ENCODE data around the gene PKP4. TPM values are rescaled to one million over a fixed set of nuclear protein-coding genes. Genes with fewer than 3 reads are reported as not detected.

The PKP4 gene
- total and polyA plus RNA-seq, 9 donors = 22.8 to 31.1 (median 24.8) TPM

GRCh38 chr2:158656492-158657229, 199.9 kb downstream of the PKP4 start:
- H3K27me3 ChIP-seq (ENCODE audit: control insufficient read depth, insufficient read depth, low read length) = no peaks in the 10 kb centered on the region
- H3K36me3 ChIP-seq (ENCODE audit: control insufficient read depth, insufficient read depth, low read length) = peaks cover 17% of the 10 kb centered on the region
- H3K27ac ChIP-seq (ENCODE audit: low read length) = no peak overlapping the region
- WGBS (ENCODE audit: insufficient coverage) = 88% methylated on average over 7 of the region's 10 CpGs
- peaks cover 17% of the 10 kb centered on the region for H3K4me1 ChIP-seq (ENCODE audit: control insufficient read depth, insufficient read depth, low read length)
- no peaks in the 10 kb centered on the region for H3K9me3 ChIP-seq (replicated peaks; ENCODE audit: control insufficient read depth, low read depth, low read length)
- H3K4me3 ChIP-seq (ENCODE audit: low read length) = no peak overlapping the region
- DNase-seq = peak; percentile 48

- Histone ChIP-seq H3K4me3 (ENCODE audit: low read length) (no peak overlapping the region), H3K36me3 (ENCODE audit: control insufficient read depth, insufficient read depth, low read length) (peaks cover 26% of the 10 kb centered on the region), H3K27me3 (ENCODE audit: control insufficient read depth, insufficient read depth, low read length) (no peaks in the 10 kb centered on the region), H3K4me1 (ENCODE audit: control insufficient read depth, insufficient read depth, low read length) (peaks cover 17% of the 10 kb centered on the region), H3K27ac (ENCODE audit: low read length) (no peak overlapping the region), H3K9me3 (replicated peaks; ENCODE audit: control insufficient read depth, low read depth, low read length) (no peaks in the 10 kb centered on the region)
- WGBS (ENCODE audit: insufficient coverage) = no CpG with 5 or more reads among the region's 2 CpGs
- peak; percentile 80 for DNase-seq
These were observed 201.6 kb downstream of the PKP4 start for GRCh38 chr2:158658396-158658795.

DNA sequence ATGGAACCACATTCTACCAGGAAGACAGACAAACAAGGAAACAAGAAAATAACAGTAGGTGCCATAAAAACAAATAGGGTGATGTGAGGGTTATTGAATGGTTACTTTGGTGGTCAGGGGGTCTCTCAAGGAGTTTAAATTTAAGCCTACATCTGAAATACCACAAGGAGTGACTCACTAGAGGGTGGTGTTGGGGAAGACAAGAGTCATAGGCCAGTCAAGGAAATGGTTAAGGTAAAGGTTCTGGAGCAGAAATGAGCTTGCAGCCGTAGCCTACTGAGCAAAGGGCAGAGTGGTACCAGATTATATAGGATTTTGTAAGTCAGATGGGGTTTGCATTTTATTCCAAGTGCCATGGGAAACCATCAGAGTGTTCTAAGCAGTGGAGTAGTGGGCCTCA, 202.7 kb downstream of the PKP4 start:
- peaks cover 36% of the 10 kb centered on the region for H3K36me3 ChIP-seq (ENCODE audit: control insufficient read depth, insufficient read depth, low read length)
- H3K27ac ChIP-seq (ENCODE audit: low read length) = no peak overlapping the region
- no peaks in the 10 kb centered on the region for H3K9me3 ChIP-seq (replicated peaks; ENCODE audit: control insufficient read depth, low read depth, low read length)
- DNase-seq = no peak
- 67% methylated on average over 1 of the region's 1 CpG for WGBS (ENCODE audit: insufficient coverage)
- no peaks in the 10 kb centered on the region for H3K27me3 ChIP-seq (ENCODE audit: control insufficient read depth, insufficient read depth, low read length)
- no peak overlapping the region for H3K4me3 ChIP-seq (ENCODE audit: low read length)
- peaks cover 17% of the 10 kb centered on the region for H3K4me1 ChIP-seq (ENCODE audit: control insufficient read depth, insufficient read depth, low read length)

- Histone ChIP-seq H3K27me3 (ENCODE audit: control insufficient read depth, insufficient read depth, low read length) (no peaks in the 10 kb centered on the region), H3K4me1 (ENCODE audit: control insufficient read depth, insufficient read depth, low read length) (peaks cover 14% of the 10 kb centered on the region), H3K27ac (ENCODE audit: low read length) (no peak overlapping the region), H3K36me3 (ENCODE audit: control insufficient read depth, insufficient read depth, low read length) (peaks cover 37% of the 10 kb centered on the region), H3K4me3 (ENCODE audit: low read length) (no peak overlapping the region), H3K9me3 (replicated peaks; ENCODE audit: control insufficient read depth, low read depth, low read length) (no peaks in the 10 kb centered on the region)
- DNase-seq = no peak
- WGBS (ENCODE audit: insufficient coverage) = 97% methylated on average over 14 of the region's 14 CpGs
These were observed 204.5 kb downstream of the PKP4 start for GRCh38 chr2:158661231-158661630.

DNA sequence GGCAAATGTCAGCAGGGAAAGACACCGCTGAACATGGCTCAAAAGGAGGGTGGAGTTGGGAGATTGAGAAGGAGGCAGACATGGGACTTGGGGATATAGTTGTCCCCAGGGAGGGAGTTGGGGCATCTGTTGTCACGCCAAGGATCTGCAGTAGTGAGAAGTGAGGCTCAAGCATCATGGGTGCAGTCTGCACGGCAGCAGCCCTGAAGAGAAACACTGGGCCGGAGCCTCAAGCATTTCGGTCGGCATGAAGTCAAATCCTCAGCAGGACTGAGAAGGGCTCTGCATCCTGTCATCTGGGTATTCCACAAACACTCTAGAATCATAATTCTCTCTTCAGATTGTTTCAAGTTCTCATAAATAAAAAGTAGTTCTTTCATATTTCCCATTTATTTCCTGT, 205.7 kb downstream of the PKP4 start:
- peaks cover 40% of the 10 kb centered on the region for H3K36me3 ChIP-seq (ENCODE audit: control insufficient read depth, insufficient read depth, low read length)
- no peak for DNase-seq
- peaks cover 11% of the 10 kb centered on the region for H3K4me1 ChIP-seq (ENCODE audit: control insufficient read depth, insufficient read depth, low read length)
- H3K27me3 ChIP-seq (ENCODE audit: control insufficient read depth, insufficient read depth, low read length) = no peaks in the 10 kb centered on the region
- WGBS (ENCODE audit: insufficient coverage) = 85% methylated on average over 2 of the region's 6 CpGs
- H3K9me3 ChIP-seq (replicated peaks; ENCODE audit: control insufficient read depth, low read depth, low read length) = no peaks in the 10 kb centered on the region
- no peak overlapping the region for H3K27ac ChIP-seq (ENCODE audit: low read length)
- H3K4me3 ChIP-seq (ENCODE audit: low read length) = no peak overlapping the region

DNA sequence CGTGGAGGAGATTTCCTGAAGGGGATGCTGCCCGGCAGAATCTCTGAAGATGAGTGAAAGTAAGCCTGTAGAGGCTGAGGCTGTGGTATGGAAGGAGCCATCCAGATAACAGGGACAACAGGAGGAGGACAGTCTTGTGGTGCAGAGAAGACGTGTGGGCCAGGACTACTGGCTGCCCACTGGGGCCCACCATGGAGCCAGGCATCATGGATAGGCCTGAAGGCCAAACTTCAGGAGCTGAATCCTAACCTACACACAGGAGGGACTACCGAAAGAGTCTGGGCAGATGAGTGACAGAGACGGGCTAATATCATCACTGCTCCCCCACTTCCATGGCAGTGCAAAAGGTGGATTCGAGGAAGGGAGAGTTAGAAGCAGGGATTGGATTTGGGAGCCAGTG, 207.0 kb downstream of the PKP4 start:
- Histone ChIP-seq H3K4me1 (ENCODE audit: control insufficient read depth, insufficient read depth, low read length) (peaks cover 13% of the 10 kb centered on the region), H3K27me3 (ENCODE audit: control insufficient read depth, insufficient read depth, low read length) (no peaks in the 10 kb centered on the region), H3K4me3 (ENCODE audit: low read length) (no peak overlapping the region), H3K36me3 (ENCODE audit: control insufficient read depth, insufficient read depth, low read length) (peaks cover 39% of the 10 kb centered on the region), H3K27ac (ENCODE audit: low read length) (no peak overlapping the region), H3K9me3 (replicated peaks; ENCODE audit: control insufficient read depth, low read depth, low read length) (no peaks in the 10 kb centered on the region)
- WGBS (ENCODE audit: insufficient coverage) = 84% methylated on average over 3 of the region's 6 CpGs
- DNase-seq = no peak

DNA sequence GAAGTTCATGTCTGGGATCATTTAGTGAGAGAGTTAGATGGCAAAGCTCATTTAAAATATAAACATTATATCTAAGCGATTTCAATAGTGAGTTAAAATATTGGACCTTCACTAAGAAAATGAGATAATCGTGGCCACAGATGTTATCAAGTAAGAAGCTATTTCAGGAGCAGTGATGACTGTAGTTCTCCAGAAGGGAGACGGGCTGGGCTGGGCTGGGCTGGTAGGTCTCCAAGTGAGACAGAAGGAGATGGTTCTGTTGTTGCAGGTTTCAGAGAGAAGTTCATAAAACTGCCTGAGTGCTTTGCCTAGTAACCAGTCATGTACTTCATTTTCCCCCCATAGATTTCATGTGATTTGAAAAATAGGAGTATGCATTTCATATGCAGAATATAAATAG, 208.2 kb downstream of the PKP4 start:
- Histone ChIP-seq H3K4me3 (ENCODE audit: low read length) (no peak overlapping the region), H3K4me1 (ENCODE audit: control insufficient read depth, insufficient read depth, low read length) (peaks cover 11% of the 10 kb centered on the region), H3K27ac (ENCODE audit: low read length) (no peak overlapping the region), H3K36me3 (ENCODE audit: control insufficient read depth, insufficient read depth, low read length) (peaks cover 37% of the 10 kb centered on the region), H3K27me3 (ENCODE audit: control insufficient read depth, insufficient read depth, low read length) (no peaks in the 10 kb centered on the region), H3K9me3 (replicated peaks; ENCODE audit: control insufficient read depth, low read depth, low read length) (no peaks in the 10 kb centered on the region)
- 24% methylated on average over 2 of the region's 3 CpGs for WGBS (ENCODE audit: insufficient coverage)
- peak; percentile 69 for DNase-seq

DNA sequence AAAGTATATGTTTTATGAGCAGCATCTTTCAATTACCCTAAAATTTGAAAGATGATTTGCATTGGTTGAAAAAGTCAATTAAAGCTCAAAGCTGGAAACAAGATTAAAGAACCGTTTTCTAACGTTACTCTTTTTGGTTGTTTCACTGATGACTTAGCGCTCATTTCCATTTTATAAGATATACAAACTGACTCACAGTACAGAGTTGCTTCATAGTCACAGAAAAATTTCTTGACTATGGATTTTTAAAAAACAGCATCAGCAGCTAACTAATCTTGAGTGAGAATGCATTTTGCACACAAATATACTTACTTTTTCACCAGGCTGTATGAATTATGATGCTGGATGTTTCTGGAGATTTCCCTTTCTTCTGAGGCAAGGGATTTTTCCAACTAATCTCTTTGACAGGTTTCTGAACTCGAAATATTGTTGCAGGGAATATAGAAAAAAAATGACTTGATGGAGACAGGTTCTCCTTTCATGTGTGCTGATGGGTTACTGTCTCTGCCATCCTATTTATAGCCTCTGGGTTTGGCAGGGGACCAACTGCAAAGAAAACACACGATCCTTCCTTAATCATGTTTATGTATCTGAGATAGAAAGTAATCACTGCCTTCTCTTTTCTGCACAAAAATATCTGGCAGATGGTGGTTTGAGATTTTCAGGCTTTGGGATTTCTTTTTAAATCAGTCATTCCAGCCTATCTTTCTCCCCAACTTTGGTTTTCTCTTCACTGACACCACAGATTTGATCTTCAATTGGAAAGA, 209.0 kb downstream of the PKP4 start:
- H3K4me3 ChIP-seq (ENCODE audit: low read length) = no peak overlapping the region
- H3K36me3 ChIP-seq (ENCODE audit: control insufficient read depth, insufficient read depth, low read length) = peaks cover 44% of the 10 kb centered on the region
- DNase-seq = peak; percentile 45
- no peaks in the 10 kb centered on the region for H3K9me3 ChIP-seq (replicated peaks; ENCODE audit: control insufficient read depth, low read depth, low read length)
- H3K27ac ChIP-seq (ENCODE audit: low read length) = no peak overlapping the region
- peaks cover 11% of the 10 kb centered on the region for H3K4me1 ChIP-seq (ENCODE audit: control insufficient read depth, insufficient read depth, low read length)
- no CpG with 5 or more reads among the region's 5 CpGs for WGBS (ENCODE audit: insufficient coverage)
- H3K27me3 ChIP-seq (ENCODE audit: control insufficient read depth, insufficient read depth, low read length) = no peaks in the 10 kb centered on the region

GRCh38 chr2:158666969-158667368, 210.2 kb downstream of the PKP4 start:
- no peak overlapping the region for H3K4me3 ChIP-seq (ENCODE audit: low read length)
- peaks cover 34% of the 10 kb centered on the region for H3K36me3 ChIP-seq (ENCODE audit: control insufficient read depth, insufficient read depth, low read length)
- no peak for DNase-seq
- no peaks in the 10 kb centered on the region for H3K9me3 ChIP-seq (replicated peaks; ENCODE audit: control insufficient read depth, low read depth, low read length)
- no peaks in the 10 kb centered on the region for H3K27me3 ChIP-seq (ENCODE audit: control insufficient read depth, insufficient read depth, low read length)
- peak overlapping the region; percentile 78 for H3K27ac ChIP-seq (ENCODE audit: low read length)
- peaks cover 11% of the 10 kb centered on the region for H3K4me1 ChIP-seq (ENCODE audit: control insufficient read depth, insufficient read depth, low read length)
- 71% methylated on average over 4 of the region's 8 CpGs for WGBS (ENCODE audit: insufficient coverage)

DNA sequence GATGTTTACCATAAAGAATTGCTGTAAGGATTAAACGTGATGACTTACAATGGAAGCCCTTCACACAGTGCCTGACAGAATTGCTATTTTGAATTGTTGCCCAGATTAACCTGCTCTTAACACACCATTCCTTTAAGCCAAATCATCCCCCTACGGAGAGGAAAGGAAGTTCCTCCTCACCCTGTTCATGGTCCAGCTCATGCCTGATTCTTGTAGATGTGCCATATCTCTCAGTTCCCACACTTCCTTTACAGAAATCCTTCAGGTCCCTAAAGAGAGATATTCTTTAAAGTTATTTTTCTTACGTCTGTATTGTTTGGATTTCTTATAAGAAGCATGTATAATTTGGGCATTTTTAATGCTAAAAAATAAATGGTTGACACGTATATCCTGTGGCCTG, 210.8 kb downstream of the PKP4 start:
- H3K27me3 ChIP-seq (ENCODE audit: control insufficient read depth, insufficient read depth, low read length) = no peaks in the 10 kb centered on the region
- no peaks in the 10 kb centered on the region for H3K9me3 ChIP-seq (replicated peaks; ENCODE audit: control insufficient read depth, low read depth, low read length)
- 20% methylated on average over 1 of the region's 4 CpGs for WGBS (ENCODE audit: insufficient coverage)
- peaks cover 30% of the 10 kb centered on the region for H3K36me3 ChIP-seq (ENCODE audit: control insufficient read depth, insufficient read depth, low read length)
- H3K4me1 ChIP-seq (ENCODE audit: control insufficient read depth, insufficient read depth, low read length) = peaks cover 11% of the 10 kb centered on the region
- H3K4me3 ChIP-seq (ENCODE audit: low read length) = no peak overlapping the region
- peak overlapping the region; percentile 78 for H3K27ac ChIP-seq (ENCODE audit: low read length)
- DNase-seq = peak; percentile 83

Measured in muscle of leg (tissue), 11 donors.